ENCODE results near the gene ZRANB2.

ZRANB2 gene

GRCh38 chr1:71068325-71069240 is 12.3 kb downstream of the ZRANB2 start:
- no peak for DNase-seq

- DNase-seq, result no peak
These were observed 26.0 kb downstream of the ZRANB2 start for GRCh38 chr1:71054791-71055190.

GRCh38 chr1:71054281-71054731 is 26.5 kb downstream of the ZRANB2 start:
- DNase-seq, result no peak

- no peak for DNase-seq
These were observed 27.1 kb downstream of the ZRANB2 start for GRCh38 chr1:71053758-71054157.

GRCh38 chr1:71053146-71053545 is 27.7 kb downstream of the ZRANB2 start:
- DNase-seq, result no peak

- DNase-seq, result no peak
These were observed 30.8 kb downstream of the ZRANB2 start for GRCh38 chr1:71049951-71050598.

GRCh38 chr1:71047635-71048607 is 32.9 kb downstream of the ZRANB2 start, which contains the start of gene PTGER3:
Gene PTGER3 (minus strand): TSS chr1:71047816. CDS start chr1:71047577, 239 bp downstream.
- DNase-seq, result no peak

GRCh38 chr1:71046891-71047634 is 33.8 kb downstream of the ZRANB2 start:
- no peak for DNase-seq

GRCh38 chr1:71045463-71046028 is 35.3 kb downstream of the ZRANB2 start:
- DNase-seq, result no peak

- DNase-seq, result no peak
These were observed 36.0 kb downstream of the ZRANB2 start for GRCh38 chr1:71044833-71045232.

- DNase-seq, result no peak
These were observed 37.8 kb downstream of the ZRANB2 start for GRCh38 chr1:71043065-71043464.

GRCh38 chr1:71041806-71042205 is 39.0 kb downstream of the ZRANB2 start:
- DNase-seq, result no peak

GRCh38 chr1:71039661-71040262 is 41.1 kb downstream of the ZRANB2 start:
- no peak for DNase-seq

GRCh38 chr1:71038942-71039341 is 41.9 kb downstream of the ZRANB2 start:
- no peak for DNase-seq

- no peak for DNase-seq
These were observed 42.8 kb downstream of the ZRANB2 start for GRCh38 chr1:71037829-71038620.

GRCh38 chr1:71037066-71037465 is 43.8 kb downstream of the ZRANB2 start:
- DNase-seq, result no peak

- no peak for DNase-seq
These were observed 47.7 kb downstream of the ZRANB2 start for GRCh38 chr1:71033136-71033535.

- DNase-seq, result no peak
These were observed 49.4 kb downstream of the ZRANB2 start for GRCh38 chr1:71031426-71031825.

GRCh38 chr1:71030026-71030425 is 50.8 kb downstream of the ZRANB2 start:
- DNase-seq, result no peak

GRCh38 chr1:71028981-71029380 is 51.9 kb downstream of the ZRANB2 start:
- DNase-seq, result no peak

All from GOT3 (cell line).